Measurements from ENCODE around the gene DAPP1.

DAPP1 gene

DNA sequence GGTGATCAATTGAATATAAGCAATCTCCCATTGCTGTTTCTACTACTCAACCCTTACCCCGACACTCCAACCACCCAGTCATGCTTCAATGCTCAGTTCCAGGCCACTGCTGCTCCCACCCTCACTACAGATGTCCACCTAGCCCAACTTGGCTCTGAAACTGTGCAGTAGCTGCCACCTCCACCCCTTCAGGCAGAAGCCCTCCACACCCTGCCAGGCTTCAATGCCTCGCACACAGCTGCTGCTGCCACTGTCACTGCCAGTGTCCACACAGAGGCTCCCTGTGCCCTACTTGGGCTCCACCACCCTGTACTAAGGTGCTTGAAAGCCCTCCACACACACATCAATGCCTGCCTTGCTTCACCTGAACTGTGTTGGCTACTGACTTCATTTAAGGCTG is 43.0 kb downstream of the DAPP1 start:
- TF ChIP-seq, protein P1, sequence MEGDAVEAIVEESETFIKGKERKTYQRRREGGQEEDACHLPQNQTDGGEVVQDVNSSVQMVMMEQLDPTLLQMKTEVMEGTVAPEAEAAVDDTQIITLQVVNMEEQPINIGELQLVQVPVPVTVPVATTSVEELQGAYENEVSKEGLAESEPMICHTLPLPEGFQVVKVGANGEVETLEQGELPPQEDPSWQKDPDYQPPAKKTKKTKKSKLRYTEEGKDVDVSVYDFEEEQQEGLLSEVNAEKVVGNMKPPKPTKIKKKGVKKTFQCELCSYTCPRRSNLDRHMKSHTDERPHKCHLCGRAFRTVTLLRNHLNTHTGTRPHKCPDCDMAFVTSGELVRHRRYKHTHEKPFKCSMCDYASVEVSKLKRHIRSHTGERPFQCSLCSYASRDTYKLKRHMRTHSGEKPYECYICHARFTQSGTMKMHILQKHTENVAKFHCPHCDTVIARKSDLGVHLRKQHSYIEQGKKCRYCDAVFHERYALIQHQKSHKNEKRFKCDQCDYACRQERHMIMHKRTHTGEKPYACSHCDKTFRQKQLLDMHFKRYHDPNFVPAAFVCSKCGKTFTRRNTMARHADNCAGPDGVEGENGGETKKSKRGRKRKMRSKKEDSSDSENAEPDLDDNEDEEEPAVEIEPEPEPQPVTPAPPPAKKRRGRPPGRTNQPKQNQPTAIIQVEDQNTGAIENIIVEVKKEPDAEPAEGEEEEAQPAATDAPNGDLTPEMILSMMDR (IDR thresholded peaks at IDR 0.05; ENCODE audit: control insufficient read depth, extremely low read depth, insufficient read depth), result no peak
- H3K4me3 ChIP-seq (ENCODE audit: low read depth, low read length), result no peak overlapping the region
- DNase-seq (ENCODE audit: low read depth), result no peak

DNA sequence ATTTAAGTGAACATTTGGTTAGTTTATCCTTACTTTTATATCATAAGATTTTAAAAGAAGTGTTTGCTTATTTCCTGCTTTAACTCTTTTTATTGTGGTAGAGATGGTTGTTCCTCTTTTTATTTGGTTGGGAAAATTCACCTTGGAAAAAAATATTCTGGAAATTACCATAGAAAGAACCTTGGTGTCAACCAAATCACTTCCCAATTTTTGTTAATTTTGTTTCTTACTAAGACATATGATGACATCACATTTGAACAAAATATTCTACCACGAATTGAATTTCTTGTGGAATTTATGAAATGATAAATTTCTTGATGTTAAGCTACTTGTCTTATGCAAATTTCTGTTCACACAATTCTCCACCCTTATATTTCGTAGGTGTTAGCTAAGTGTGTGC is 43.9 kb downstream of the DAPP1 start:
- no peak overlapping the region for H3K4me3 ChIP-seq (ENCODE audit: low read depth, low read length)
- TF ChIP-seq, protein P1 (IDR thresholded peaks at IDR 0.05; ENCODE audit: control insufficient read depth, extremely low read depth, insufficient read depth), result no peak

DNA sequence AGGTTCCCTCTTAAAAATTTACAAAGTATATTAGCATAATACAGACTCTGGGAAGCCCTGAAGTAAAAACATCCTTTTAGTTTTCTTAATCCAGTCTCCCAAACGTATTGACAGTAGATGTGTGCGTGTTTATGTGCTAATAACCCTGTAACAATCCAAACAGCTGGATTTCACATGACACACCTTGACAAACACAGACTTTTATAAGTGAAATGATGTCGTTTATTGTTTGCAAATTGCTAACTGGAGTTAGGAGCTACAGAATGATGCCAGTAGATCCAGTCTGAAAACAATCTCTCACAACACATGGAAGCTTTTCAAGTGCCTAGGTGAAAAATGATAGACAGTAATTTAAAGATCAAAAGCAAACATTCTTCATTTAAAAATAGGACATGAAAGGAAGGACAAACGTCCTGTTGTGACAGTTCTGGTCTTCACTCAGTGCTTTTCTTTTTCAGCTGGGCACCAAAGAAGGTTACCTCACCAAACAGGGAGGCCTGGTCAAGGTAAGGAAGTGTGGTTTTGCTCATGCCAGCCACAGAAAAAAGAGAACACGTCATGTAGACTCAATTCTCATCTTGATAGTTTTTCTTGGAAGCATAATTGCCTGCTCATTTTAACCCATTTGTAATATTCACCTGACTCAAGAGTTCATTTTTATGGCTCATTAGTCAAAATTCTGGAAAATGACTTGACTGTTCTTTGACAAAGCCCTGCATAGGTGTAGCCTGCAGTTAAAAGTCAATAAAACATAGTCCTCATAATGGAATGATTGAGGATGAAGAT is 44.7 kb downstream of the DAPP1 start:
- H3K4me3 ChIP-seq (ENCODE audit: low read depth, low read length), result no peak overlapping the region
- DNase-seq (ENCODE audit: low read depth), result peak; percentile 46
- TF ChIP-seq, protein P1 (IDR thresholded peaks at IDR 0.05; ENCODE audit: control insufficient read depth, extremely low read depth, insufficient read depth), result no peak

More for the DNA sequence above, 43.9 kb downstream of the DAPP1 start:
- no peak for DNase-seq (ENCODE audit: low read depth)

DNA sequence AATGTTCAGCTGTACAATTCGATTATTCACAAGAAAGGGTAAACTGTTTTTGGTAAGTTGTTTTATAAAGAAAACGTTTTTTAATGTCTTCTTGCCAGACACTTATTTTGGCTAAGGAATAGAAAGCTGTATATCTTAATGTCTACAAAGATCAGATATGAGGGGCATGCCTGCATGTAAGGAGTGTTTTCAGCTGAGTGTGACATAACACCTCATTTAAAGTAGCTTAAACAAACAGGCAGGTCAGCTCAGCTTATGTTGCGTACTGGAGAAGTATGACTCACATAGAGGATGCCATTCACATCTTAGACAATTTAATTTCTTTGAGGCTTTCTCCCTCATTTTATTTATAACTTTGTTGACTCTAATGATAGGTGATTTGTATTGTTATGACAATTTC is 47.2 kb downstream of the DAPP1 start:
- H3K4me3 ChIP-seq (ENCODE audit: low read depth, low read length), result no peak overlapping the region
- no peak for DNase-seq (ENCODE audit: low read depth)
- TF ChIP-seq, protein P1 (IDR thresholded peaks at IDR 0.05; ENCODE audit: control insufficient read depth, extremely low read depth, insufficient read depth), result no peak

DNA sequence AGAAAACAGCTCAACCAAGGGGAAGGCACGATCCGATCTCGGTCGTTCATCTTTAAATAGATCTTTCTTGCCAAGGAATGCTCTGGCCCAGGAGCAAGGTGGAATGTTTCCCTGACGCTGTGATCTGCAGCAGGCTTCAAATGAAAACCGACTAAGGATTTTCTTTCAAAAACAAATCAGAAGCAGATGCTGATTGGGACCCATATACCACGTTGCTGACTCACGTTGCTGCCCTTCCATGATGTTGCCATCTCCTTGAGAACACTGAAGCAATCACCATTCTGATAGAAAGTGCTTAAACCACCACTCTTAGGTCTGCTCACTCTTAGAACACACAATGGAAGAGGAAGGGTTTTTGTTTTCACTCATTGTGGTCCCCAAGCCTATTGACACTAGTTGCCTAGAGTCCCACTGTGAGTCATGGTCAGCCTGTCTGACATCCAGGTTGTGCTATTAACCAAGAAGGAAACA is 51.5 kb downstream of the DAPP1 start:
- TF ChIP-seq, protein P1 (IDR thresholded peaks at IDR 0.05; ENCODE audit: control insufficient read depth, extremely low read depth, insufficient read depth), result no peak
- no peak overlapping the region for H3K4me3 ChIP-seq (ENCODE audit: low read depth, low read length)
- DNase-seq (ENCODE audit: low read depth), result peak; percentile 8

DNA sequence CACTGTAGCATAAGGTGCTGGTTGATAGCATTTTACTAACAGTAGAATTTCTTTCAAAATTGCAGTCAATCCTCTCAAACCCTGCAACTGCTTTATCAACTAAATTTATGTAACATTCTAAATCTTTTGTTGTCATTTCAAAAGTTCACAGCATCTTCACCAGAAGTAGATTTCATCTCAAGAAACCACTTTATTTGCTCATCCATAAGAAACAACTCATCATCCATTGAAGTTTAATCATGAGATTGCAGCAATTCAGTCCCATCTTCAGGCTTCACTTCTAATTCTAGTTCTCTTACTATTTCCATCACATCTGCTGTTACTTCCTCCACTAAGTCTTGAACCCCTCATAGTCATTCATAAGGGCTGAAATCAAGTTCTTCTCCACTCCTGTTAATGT is 55.9 kb downstream of the DAPP1 start:
- no peak overlapping the region for H3K4me3 ChIP-seq (ENCODE audit: low read depth, low read length)
- TF ChIP-seq, protein P1 (IDR thresholded peaks at IDR 0.05; ENCODE audit: control insufficient read depth, extremely low read depth, insufficient read depth), result no peak
- no peak for DNase-seq (ENCODE audit: low read depth)

DNA sequence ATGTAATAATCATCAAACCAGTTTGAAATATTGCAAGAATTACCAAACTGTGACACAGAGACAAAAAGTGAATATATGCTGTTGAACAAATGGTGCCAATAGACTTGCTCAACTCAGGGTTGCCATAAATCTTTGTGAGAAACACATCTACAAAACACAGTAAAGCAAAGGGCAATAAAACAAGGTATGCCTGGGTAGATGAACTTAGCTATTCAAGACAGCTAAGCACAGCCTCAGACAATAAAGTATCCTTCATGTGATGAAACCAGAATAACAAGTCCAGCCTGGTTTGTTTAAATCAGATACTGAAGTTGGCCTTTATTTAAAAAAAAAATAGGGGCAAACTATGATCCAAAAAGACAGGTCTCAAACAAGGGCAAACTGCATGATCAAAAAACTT is 58.4 kb downstream of the DAPP1 start:
- peak; percentile 67 for DNase-seq (ENCODE audit: low read depth)

More for the DNA sequence above, 58.4 kb downstream of the DAPP1 start:
- no peak overlapping the region for H3K4me3 ChIP-seq (ENCODE audit: low read depth, low read length)
- TF ChIP-seq, protein P1 (IDR thresholded peaks at IDR 0.05; ENCODE audit: control insufficient read depth, extremely low read depth, insufficient read depth), result no peak

All from LNCaP clone FGC (cell line).